ENCODE measurements around the gene AVPR2.
A peak's percentile ranks its signal among the peaks of the same experiment; 100 is the strongest.

The AVPR2 gene

DNA sequence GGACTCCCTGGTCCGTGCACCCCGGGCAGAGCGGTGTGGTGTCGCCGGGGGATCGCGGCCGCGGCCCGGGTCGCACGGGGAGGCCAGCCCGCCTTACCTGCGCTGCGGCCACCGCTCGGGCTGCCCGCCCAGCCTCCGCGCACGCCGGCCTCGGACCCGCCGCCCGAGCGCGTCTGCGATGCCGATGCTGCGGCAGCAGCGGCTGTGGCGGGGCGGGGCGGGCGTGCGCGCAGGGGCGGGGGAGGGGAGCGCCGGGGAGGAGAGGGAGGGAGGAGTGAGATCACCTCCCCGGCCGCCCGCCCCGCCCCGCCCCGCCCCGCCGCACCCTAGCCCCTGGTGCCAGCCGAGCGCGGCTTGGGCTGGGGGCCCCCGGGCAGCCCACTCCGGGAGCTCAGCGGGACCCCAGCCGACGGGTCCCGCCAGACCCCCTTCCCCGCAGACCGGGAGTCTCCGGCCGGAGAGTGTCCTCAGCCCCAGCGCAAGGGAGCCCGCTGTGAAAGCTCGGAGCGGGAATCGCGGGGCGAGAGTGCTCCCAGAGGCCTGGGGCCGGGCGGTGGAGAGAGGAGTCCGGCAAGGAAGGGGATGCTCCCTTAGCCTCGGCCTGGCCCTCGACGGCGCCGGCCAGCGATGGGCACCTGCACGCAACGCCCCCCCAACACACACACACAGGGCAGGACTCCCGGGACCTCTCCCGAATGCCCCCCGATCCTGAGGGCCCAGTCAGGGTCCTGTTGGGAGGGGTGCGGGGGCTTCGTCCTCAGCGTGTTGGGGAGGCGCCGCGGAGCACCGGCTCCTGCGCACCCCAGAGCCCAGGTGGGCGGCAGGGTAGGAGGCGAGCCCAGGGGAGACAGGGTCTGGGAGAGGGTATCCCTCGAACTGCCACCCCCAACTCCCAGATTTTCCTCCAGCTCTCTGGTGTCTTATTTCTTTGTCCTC, 18.2 kb upstream of the AVPR2 start, which contains the start of gene L1CAM:
L1CAM (minus strand) TSS at position 206 of the 936 bp plus-strand sequence. CDS start 10,337 bp downstream, outside the sequence.
- DNase-seq (ENCODE audit: low spot score) = peak; percentile 32

DNA sequence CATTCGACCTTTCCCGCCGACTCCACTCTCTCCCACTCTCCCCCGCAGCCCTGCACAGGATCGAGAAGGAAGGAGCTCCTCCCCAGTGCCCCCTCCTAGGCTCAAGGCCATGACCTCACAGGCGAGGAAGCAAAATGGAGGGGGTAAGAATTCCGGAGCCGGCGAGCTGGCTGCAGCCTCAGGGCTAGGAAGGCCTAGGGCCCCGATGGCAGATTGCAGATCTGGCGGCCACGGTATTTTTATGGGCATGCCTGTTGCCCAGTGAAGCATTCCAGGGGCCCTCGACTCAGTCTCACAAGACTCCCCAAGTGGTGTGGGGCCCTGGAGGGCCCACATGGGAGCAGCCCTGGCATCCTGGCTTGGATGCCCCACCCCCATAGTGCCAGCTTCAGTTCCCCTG, 17.6 kb upstream of the AVPR2 start:
- no peak for DNase-seq (ENCODE audit: low spot score)

DNA sequence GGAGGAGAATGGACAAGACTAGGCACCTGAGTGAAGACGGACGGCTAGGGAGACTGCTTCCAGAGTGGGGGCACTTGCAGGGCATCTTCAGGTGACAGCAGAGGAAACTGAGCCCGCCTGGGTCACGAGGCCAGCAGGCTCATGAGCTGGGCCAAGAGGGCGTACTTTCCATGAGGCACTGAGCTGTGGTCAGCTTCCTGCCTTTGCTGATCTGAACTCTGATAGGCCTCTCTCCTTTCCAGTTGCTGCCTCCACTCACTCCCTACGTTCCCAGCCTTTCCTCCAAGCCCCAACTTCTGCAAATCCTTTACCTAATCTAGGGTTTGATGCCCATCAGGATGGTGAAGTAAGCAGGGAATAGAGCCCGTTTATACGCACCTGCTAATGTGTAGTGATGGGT, 17.1 kb upstream of the AVPR2 start:
- no peak for DNase-seq (ENCODE audit: low spot score)

DNA sequence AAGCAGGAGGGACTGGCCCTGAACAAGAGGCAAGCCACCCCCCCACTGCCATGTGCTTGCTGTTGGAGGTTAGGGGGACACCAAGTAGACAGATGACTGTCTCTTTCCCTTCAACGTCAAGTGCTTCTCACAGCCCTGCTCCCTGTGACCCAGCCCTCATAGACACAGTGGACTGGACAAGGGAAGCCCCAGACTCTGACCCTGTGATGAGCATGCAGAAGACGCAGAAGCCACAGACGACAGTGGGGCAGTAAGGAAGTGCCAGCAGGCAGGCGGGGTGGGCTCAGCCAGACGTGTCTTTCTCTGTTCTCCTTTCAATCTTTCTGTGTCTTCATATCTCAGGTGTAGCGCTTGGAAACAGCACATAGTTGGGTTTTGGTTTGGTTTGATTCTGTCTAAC, 16.1 kb upstream of the AVPR2 start:
- DNase-seq (ENCODE audit: low spot score) = no peak

DNA sequence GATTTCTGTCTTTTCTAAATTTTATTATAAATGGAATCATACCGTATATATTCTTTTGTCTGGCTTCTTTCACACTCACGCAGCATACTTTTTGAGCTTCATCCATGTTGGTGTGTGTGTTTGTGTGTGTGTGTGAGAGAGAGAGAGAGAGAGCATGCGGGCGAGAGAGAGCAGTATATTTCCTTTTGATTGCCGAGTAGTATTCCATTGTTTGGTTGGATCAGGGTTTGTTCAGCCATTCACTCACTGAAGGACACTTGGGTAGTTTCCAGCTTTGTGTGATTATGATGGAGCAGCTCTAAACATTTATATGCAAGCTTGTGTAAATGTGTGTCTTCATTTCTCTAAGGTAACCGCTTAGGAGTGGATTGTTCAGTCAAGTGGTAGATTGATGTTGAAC, 15.3 kb upstream of the AVPR2 start:
- DNase-seq (ENCODE audit: low spot score) = no peak

DNA sequence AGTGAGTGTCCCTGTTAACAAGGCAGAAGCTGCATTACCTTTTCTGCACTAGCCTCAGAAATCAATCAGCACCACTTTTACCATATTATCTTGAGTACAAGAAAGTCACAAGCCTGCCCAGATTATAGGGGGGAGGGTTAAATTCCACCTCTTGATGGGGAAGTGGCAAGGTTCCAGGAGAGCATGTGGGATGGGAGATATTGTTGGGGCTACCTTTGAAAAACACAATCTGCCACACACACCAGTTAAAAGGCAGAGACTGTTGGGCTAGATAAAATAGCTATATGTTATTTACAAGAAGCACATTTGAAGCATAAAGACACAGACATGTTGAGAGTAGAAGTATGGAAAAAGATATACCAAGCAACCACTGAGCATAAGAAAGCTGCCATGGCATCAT, 6.6 kb upstream of the AVPR2 start:
- DNase-seq (ENCODE audit: low spot score) = no peak

DNA sequence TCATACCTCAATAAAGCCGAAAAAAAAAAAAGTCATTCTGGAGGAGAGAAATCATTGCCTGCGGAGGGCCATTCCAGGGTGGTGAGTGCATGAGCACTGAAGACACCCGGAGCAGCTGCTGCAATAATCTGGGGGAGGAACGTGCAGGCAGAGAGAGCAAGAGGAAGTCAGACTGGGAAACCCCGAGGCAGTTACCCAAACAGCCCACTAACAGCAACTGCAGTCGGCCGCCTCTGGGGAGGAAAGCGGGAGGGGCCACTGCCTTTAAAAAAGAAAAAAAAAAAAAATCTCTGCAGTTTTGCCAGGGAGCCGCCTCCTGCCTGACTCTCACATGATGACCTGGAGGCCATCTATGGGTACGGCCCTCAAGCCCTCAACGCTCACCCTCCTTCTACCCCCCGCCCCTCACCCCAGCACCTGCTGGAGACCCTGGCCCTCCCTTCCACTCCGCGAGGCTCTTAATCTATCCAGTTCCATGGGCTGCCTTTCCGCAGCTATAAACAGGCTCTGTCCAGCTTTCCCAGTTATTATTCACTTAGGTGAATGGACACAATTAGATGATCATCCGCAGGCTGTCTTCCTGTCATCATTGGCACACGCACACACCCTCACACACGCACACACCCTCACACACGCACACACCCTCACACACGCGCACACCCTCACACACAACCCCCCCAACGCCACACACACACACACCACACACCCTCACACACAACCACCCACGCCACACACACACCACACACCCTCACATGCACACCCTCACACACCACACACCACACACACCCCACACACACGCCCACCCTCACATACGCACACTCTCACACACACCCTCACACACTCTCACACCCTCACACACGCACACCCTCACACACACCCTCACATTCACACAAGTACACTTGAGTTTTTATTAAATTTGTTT, 3.4 kb upstream of the AVPR2 start:
- DNase-seq (ENCODE audit: low spot score) = peak; percentile 87

DNA sequence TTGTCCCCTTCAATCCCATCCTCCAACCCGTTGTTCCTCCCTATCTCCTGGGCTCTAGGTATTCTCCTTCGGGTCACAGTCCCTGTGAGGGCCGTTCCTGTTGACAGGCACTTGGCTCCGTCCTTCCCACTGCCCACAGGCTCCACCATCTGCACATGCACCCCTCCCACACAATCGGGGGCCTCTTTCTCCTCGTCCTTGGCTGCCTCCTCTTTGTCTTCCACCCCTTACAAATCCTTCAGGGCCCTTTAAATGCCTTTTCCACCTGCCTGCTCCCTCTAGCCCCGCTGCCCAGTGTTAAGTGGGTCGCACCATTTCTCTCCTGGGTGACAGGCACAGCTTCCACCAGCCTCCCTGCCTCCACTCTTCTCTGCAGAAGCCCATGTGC, 2.7 kb upstream of the AVPR2 start:
- DNase-seq (ENCODE audit: low spot score) = no peak

DNA sequence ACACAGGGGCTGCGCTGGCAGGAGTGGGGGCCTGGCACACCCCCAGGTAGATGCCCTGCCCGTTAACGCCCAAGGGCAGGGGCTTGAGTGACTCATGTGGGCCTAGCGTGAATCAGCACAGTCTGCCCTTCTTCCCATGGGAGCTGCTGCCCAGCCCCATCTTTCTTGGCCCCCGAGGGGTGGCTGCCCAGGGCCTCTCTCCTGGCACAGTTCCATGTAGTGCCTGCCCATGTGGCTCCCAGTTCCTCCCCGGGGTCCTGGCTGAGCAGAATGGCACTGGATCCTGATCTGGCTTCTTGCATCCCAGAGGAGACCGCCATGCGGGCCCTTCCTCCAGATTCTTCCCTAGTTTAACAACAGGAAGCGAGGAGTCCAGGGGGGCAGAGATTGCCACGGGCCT, 2.1 kb upstream of the AVPR2 start:
- DNase-seq (ENCODE audit: low spot score) = no peak

DNA sequence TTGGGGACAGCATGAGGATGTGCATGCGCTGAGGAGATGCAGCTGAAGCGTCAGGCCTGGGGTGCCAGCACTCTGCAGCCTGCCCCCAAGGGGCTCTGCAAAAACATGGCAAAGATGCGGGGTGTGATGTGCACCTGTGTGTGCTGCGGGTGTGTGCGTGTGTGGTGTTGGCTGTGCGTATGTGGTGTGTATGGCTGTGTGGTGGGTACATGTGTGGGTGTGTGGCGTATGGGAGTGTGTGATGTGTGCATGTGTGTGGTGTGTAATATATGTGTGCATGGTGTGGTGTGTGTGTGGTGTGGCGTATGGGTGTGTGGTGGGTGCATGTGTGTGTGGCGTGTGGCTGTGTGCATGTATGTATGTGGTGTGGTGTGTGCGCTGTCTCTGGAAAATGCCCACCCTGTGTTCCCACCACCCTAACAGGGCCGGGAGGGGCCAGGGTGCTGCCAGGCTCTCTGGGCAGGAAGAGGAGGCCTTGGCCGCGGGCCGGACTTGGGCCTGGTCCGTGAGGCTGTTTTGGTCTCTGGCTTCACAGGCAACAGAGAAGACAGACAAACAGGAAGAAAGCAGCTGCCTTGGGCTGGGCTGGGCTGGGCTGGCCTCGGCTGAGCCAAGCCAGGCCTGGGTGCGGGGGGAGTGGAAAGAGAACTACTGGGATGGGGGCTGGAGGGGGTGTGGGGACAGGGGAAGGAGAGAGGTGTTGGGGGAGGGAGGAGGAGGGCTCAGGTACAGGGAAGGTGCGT, 1.1 kb upstream of the AVPR2 start:
- DNase-seq (ENCODE audit: low spot score) = no peak

DNA sequence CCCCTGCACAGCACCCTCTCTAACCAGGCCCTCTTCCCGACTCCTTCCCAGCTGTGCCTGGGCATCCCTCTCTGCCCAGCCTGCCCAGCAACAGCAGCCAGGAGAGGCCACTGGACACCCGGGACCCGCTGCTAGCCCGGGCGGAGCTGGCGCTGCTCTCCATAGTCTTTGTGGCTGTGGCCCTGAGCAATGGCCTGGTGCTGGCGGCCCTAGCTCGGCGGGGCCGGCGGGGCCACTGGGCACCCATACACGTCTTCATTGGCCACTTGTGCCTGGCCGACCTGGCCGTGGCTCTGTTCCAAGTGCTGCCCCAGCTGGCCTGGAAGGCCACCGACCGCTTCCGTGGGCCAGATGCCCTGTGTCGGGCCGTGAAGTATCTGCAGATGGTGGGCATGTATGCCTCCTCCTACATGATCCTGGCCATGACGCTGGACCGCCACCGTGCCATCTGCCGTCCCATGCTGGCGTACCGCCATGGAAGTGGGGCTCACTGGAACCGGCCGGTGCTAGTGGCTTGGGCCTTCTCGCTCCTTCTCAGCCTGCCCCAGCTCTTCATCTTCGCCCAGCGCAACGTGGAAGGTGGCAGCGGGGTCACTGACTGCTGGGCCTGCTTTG, 1.1 kb downstream of the AVPR2 start:
- DNase-seq (ENCODE audit: low spot score) = no peak

DNA sequence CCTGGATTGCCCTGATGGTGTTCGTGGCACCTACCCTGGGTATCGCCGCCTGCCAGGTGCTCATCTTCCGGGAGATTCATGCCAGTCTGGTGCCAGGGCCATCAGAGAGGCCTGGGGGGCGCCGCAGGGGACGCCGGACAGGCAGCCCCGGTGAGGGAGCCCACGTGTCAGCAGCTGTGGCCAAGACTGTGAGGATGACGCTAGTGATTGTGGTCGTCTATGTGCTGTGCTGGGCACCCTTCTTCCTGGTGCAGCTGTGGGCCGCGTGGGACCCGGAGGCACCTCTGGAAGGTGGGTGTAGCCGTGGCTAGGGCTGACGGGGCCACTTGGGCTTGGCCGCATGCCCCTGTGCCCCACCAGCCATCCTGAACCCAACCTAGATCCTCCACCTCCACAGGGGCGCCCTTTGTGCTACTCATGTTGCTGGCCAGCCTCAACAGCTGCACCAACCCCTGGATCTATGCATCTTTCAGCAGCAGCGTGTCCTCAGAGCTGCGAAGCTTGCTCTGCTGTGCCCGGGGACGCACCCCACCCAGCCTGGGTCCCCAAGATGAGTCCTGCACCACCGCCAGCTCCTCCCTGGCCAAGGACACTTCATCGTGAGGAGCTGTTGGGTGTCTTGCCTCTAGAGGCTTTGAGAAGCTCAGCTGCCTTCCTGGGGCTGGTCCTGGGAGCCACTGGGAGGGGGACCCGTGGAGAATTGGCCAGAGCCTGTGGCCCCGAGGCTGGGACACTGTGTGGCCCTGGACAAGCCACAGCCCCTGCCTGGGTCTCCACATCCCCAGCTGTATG, 1.8 kb downstream of the AVPR2 start:
- DNase-seq (ENCODE audit: low spot score) = no peak

DNA sequence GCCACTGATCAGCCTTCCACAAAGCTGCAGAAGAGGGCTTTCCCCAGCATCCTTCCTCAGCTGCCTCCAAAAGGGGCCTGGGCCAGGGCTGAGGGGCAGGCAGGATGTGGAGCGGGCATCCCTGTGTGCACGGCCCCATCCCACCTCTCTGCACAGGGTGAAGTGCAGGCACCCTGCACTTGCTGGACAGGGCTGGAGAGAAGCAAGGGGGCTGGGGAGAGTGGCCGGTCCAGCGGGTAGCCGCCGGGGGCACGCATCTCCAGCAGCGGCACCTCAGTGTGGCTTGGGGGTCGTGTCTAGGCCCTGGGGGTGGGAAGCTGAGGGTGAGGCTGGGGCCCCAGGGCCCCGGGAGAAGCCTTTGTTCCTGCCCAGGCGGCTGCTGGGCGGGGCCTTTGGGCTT, 3.0 kb downstream of the AVPR2 start:
- DNase-seq (ENCODE audit: low spot score) = no peak

DNA sequence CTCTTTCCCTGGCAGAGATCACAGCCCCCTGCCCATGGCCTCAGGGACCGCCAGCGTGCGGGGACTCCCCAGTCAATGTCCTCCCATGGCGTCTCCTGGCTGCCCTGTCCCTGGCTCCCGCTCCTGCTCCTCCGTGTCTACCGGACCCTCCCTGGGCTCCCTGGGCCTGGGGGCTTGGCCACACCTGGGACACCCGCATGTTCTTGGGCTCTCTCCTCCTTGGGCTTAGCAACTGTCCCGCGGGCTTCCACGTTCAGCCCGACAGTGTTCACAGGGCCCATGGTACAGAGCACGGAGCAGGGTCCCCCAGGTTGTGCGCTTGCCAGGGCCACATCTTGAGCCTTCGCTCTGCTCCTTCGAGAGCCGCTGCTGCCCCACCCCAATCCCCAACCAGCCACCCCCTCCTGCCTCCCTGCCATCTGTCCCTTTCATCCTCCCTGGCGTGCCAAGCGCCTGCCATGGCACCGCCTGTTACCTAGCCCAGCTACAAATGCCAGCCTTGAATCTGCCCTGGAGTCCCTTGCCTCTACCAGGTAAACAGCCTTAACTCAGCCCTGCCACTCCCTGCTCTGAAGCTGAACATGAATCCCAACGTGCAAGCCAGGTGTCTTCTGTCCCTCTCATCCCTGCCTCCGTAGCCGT, 3.9 kb downstream of the AVPR2 start:
- no peak for DNase-seq (ENCODE audit: low spot score)

DNA sequence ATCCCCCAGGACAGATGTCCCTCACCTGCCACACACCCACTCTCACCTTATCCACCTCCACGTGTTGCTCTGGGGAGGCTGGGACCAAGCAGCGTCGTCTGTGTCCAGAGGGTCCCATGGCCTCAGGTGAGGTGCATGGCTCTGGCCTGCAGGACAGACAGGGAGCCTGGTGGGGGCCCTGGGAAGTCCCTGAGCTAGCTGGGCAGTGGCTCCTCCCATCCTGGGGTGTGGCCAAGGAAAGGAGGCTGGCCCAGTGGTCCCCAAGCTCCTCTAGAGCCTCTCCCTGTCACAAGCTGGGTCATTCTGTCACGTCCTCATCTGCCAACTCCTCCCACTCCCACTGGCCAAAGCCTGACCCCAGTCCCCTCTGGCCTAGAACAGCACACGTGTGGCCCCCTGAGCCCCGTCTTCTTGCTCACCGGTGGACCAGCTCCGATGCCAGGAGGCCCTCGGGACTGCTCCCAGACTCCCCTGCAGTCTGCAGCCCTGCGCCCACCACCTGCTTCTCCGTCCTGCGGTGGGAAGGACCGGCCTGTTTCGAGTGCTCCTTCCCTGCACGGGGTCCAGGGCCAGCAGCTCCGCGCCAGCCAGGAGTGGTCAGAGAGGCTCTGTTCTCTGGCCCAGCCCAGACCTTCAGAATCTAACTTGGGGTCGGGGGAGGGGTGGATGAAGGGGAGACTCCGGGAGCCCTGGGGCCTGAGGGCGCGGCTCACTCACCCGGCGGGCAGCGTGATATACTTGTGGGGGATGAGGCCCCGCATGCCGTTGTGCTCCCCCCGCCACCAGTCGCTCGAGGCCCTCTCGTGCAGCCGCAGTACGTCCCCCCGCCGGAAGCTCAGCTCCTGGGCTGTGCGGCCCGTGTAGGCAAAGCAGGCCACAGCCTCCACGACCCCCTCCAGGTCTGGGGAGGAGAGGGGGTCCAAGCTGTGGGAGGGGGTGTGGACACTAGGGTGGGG, 4.8 kb downstream of the AVPR2 start:
- no peak for DNase-seq (ENCODE audit: low spot score)

DNA sequence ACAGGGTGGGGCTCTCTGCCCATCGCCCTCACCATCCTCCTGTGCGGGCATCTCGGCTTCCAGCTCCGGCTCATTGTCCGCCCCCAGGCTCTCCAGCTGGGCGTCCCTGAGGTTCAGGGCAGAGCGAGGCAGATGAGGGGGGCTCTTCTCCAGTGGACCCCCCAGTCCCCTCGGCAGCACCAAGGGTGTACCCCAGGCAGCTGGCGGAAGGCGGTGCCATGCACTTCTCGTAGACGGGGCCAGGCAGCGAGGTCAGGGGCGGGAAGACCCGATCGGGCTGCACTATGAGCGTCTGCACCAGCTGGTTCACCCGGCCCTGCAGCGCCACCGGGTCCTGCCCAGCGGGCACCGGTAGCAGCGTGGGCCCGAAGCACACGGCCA, 5.5 kb downstream of the AVPR2 start:
- DNase-seq (ENCODE audit: low spot score) = no peak

DNA sequence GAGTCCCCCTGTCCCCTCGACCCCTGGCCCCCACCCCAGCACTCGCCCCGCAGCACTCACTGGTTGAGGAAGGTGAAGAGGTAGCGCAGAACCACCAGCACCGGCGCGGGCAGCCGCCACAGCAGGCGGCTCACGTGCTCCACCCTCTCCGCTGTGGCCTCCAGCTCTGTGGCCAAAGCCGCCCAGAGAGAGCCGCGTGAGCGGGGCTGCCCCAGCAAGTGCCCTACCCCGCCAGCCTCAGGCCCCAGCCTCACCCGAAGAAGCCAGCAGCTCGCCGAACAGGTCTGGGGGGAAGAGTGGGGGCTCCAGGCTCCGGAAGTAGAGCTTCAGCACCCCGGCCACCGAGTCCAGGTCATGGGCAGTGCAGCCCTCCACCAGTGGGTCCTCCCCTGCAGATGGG, 6.0 kb downstream of the AVPR2 start:
- no peak for DNase-seq (ENCODE audit: low spot score)

DNA sequence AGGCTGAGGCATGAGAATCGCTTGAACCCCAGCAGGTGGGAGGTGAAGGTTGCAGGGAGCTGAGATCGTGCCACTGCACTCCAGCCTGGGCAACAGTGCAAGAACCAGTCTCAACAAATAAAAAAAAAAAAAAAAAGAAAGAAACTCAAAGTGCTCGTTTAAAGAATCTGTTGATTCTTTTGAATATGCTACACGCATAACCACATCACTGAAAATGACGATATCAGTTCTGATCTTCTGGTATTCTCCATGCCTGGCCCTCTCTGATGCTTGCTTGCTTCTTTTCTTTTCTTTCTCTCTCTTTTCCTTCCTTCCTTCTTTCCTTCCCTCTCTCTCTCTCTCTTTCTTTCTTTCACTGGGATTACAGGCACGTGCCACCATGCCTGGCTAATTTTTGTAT, 7.3 kb downstream of the AVPR2 start:
- DNase-seq (ENCODE audit: low spot score) = no peak

DNA sequence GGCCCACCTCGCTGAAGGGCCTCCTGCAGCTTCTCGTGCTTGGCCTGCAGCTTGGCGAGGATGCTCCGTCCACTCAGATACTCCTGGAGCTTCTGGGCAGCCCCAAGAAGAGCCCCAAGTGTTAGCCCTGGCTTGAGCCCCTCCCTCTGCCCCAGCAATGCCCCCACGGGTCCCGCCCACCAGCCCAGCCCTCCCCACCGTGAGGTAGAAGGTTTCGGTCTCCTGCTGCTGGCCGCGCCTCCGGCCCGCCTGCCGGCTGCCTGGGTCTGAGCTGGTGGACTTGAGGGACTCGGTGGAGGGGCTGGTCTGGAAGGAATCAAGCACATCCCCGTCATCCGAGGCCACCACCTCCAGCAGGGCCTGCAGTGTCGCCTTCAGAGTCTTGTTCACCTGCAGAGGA, 8.7 kb downstream of the AVPR2 start:
- no peak for DNase-seq (ENCODE audit: low spot score)
